HepG2 (cell line): Measurements from ENCODE around the gene EPB41L2. TPM values are rescaled to one million over a fixed set of nuclear protein-coding genes. Genes with fewer than 3 reads are reported as not detected.

Source experiments
- ARNTL ChIP-seq: sonication (generic); formaldehyde crosslinking; IDR thresholded peaks from 2 replicates; pipeline ENCODE4 v1.4.0; 2020; ENCODE audit warnings: mild to moderate bottlenecking, missing genetic modification reagents
- CENPT ChIP-seq: sonication (generic); formaldehyde crosslinking; IDR thresholded peaks from 2 replicates; pipeline ENCODE4 v1.8.0; 2022; ENCODE audit warnings: low read depth, mild to moderate bottlenecking, moderate library complexity, missing genetic modification reagents
- CREB1 ChIP-seq, 2 experiments: fragments of 450-650 bp in 1 of 2; IDR thresholded peaks; 2 replicates each; pipeline ENCODE4 v1.6.1; 2016 to 2017; ENCODE audit warnings: control low read depth in 1 of 2, mild to moderate bottlenecking in 1 of 2, missing compliant biosample characterization in 1 of 2, missing genetic modification characterization in 1 of 2
- GLI4 ChIP-seq: sonication (generic); formaldehyde crosslinking; IDR thresholded peaks from 2 replicates; pipeline ENCODE4 v1.5.1; 2020; ENCODE audit warnings: missing genetic modification reagents, mild to moderate bottlenecking, moderate library complexity, borderline replicate concordance
- MATR3 ChIP-seq: sonication (generic); formaldehyde crosslinking; IDR thresholded peaks from 2 replicates; pipeline ENCODE4 v1.4.0; 2020; ENCODE audit warnings: missing genetic modification reagents
- MBNL3 ChIP-seq: fragments of 250-450 bp; sonication (Bioruptor Pico); conservative IDR thresholded peaks from 2 replicates; pipeline ENCODE4 v1.8.0; 2022; ENCODE audit warnings: mild to moderate bottlenecking, inconsistent platforms
- MIXL1 ChIP-seq: IDR thresholded peaks from 2 replicates; pipeline ENCODE4 v1.6.1; 2016
- POLR2AphosphoS5 ChIP-seq: IDR thresholded peaks from 2 replicates; pipeline ENCODE4 v1.6.1; 2012; ENCODE audit warnings: low read depth, low read length
- PTBP1 ChIP-seq: fragments of 200-400 bp; formaldehyde crosslinking; IDR thresholded peaks from 2 replicates; pipeline ENCODE4 v1.6.1; 2018; ENCODE audit warnings: low read length, low read depth; ENCODE audit not compliant: poor library complexity, severe bottlenecking
- RNF2 ChIP-seq: fragments of 450-650 bp; conservative IDR thresholded peaks from 2 replicates; pipeline ENCODE4 v1.6.1; 2016; ENCODE audit warnings: low read depth
- SCMH1 ChIP-seq: sonication (generic); formaldehyde crosslinking; IDR thresholded peaks from 2 replicates; pipeline ENCODE4 v1.9.0; 2021; ENCODE audit warnings: missing genetic modification reagents, mild to moderate bottlenecking, borderline replicate concordance
- SIN3B ChIP-seq: fragments of 150-350 bp; IDR thresholded peaks from 2 replicates; pipeline ENCODE4 v1.6.1; 2014; ENCODE audit warnings: low read length
- TRIM22 ChIP-seq: fragments of 450-650 bp; IDR thresholded peaks from 2 replicates; pipeline ENCODE4 v1.6.1; 2017
- TRIM24 ChIP-seq: sonication (generic); formaldehyde crosslinking; IDR thresholded peaks from 2 replicates; pipeline ENCODE4 v1.8.0; 2022; ENCODE audit warnings: mild to moderate bottlenecking, missing genetic modification reagents
- ZNF143 ChIP-seq: sonication (generic); formaldehyde crosslinking; IDR thresholded peaks from 2 replicates; pipeline ENCODE4 v1.4.0; 2020; ENCODE audit warnings: missing genetic modification reagents
- ZNF180 ChIP-seq: sonication (generic); formaldehyde crosslinking; IDR thresholded peaks from 2 replicates; pipeline ENCODE4 v1.4.0; 2020; ENCODE audit warnings: low read depth, missing genetic modification reagents, borderline replicate concordance
- ZNF205 ChIP-seq: IDR thresholded peaks from 2 replicates; pipeline ENCODE4 v1.6.1; 2018; ENCODE audit warnings: missing biosample characterization, missing genetic modification reagents
- ZNF343 ChIP-seq: sonication (generic); formaldehyde crosslinking; IDR thresholded peaks from 2 replicates; pipeline ENCODE4 v1.4.0; 2020; ENCODE audit warnings: mild to moderate bottlenecking, missing genetic modification reagents
- ZNF496 ChIP-seq: sonication (generic); formaldehyde crosslinking; IDR thresholded peaks from 2 replicates; pipeline ENCODE4 v1.8.1; 2023; ENCODE audit warnings: mild to moderate bottlenecking, moderate library complexity, missing genetic modification reagents; ENCODE audit not compliant: insufficient replicate concordance
- ZNF670 ChIP-seq: sonication (generic); formaldehyde crosslinking; IDR thresholded peaks from 2 replicates; pipeline ENCODE4 v1.8.0; 2022; ENCODE audit warnings: mild to moderate bottlenecking, missing genetic modification reagents, borderline replicate concordance
- ZNF703 ChIP-seq: sonication (generic); formaldehyde crosslinking; IDR thresholded peaks from 2 replicates; pipeline ENCODE4 v1.5.1; 2020; ENCODE audit warnings: missing genetic modification reagents, mild to moderate bottlenecking, moderate library complexity, borderline replicate concordance
- ZNF749 ChIP-seq: sonication (generic); formaldehyde crosslinking; IDR thresholded peaks from 2 replicates; pipeline ENCODE4 v1.8.0; 2022; ENCODE audit warnings: mild to moderate bottlenecking, missing genetic modification reagents, moderate library complexity, borderline replicate concordance
- ZSCAN30 ChIP-seq: sonication (generic); formaldehyde crosslinking; IDR thresholded peaks from 2 replicates; pipeline ENCODE4 v1.5.0; 2020; ENCODE audit warnings: mild to moderate bottlenecking, missing genetic modification reagents
- polyA plus RNA-seq, 8 experiments: library from polyadenylated mRNA; depleted of rRNA in 3 of 8; stranded (reverse) in 7 of 8; unstranded in 1 of 8; fragments of >200 nt; fragmentation: Illumina TruSeq in 4 of 8; extraction: Trizol in 4 of 8; gene quantifications; 2 replicates each; pipeline versions ENCODE4 v1.2.1 to v1.2.3, GENCODE V29; 2011 to 2016; ENCODE audit warnings: low read depth in 4 of 8, missing spikeins in 1 of 8, mixed read lengths in 1 of 8; ENCODE audit not compliant: insufficient read depth in 1 of 8
- total RNA-seq, 5 experiments: library from RNA; depleted of rRNA; stranded (reverse); fragments of >200 nt; fragmentation: Illumina TruSeq; extraction: Trizol; gene quantifications; 2 replicates each; pipeline ENCODE4 v1.2.3, GENCODE V29; 2016; ENCODE audit warnings: low read depth in 1 of 5
- TF ChIP-seq, protein P1 (sequence below): sonication (generic); formaldehyde crosslinking; IDR thresholded peaks from 2 replicates; pipeline ENCODE4 v1.5.1; 2020; ENCODE audit warnings: missing genetic modification reagents, mild to moderate bottlenecking, borderline replicate concordance
- TF ChIP-seq, protein P2 (sequence below): sonication (generic); formaldehyde crosslinking; IDR thresholded peaks from 2 replicates; pipeline ENCODE4 v1.8.1; 2023; ENCODE audit warnings: missing genetic modification reagents, inconsistent platforms, borderline replicate concordance
- TF ChIP-seq, protein P3 (sequence below): sonication (generic); formaldehyde crosslinking; IDR thresholded peaks from 2 replicates; pipeline ENCODE4 v1.9.0; 2021; ENCODE audit warnings: missing genetic modification reagents, mild to moderate bottlenecking, borderline replicate concordance

EPB41L2 gene
- total and polyA plus RNA-seq, 2 of the 13 experiments (the other 11 are each of a cell fraction or from before 2014, with no cell fraction given), result 41.7 to 56.4 TPM

DNA sequence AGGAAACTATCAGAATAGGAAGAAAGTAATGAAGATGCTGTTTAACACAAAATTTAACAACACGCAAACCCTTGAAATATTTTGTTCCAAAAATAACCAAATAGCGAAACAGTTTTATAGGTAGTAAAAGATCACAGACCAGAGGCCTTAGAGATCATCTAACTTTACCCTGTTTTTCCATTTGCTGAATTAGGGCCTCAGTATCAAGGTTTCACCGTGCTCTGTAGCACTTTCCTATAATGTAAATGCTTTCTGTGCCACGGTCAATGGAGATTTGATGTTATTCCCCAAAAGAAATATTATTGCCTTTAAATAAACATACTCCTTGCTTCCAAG, 23.7 kb downstream of the EPB41L2 start (continued):
- TF ChIP-seq ZNF496 (CRISPR knock-in tag) (no peak), TRIM22 (no peak), RNF2 (no peak), MBNL3 (CRISPR knock-in tag) (no peak), CREB1 (IDR thresholded peaks at IDR 0.05) (no peak), CREB1 (CRISPR knock-in tag; IDR thresholded peaks at IDR 0.05) (peak; percentile 42), GLI4 (no peak), CENPT (no peak), POLR2AphosphoS5 (no peak), ZNF180 (no peak), ARNTL (CRISPR knock-in tag) (no peak; the same call in 1 of the 2 replicates), ZNF343 (CRISPR knock-in tag) (no peak), PTBP1 (no peak), ZSCAN30 (CRISPR knock-in tag) (0 out of 2 replicates have a peak, but pooled peaks have one; percentile 72), ZNF703 (no peak), SCMH1 (CRISPR knock-in tag) (no peak), MATR3 (CRISPR knock-in tag) (no peak), ZNF205 (CRISPR knock-in tag) (no peak), ZNF749 (CRISPR knock-in tag) (no peak), MIXL1 (CRISPR knock-in tag) (no peak; the same call in 1 of the 2 replicates), ZNF670 (CRISPR knock-in tag) (0 out of 2 replicates have a peak, but pooled peaks have one; percentile 51), ZNF143 (CRISPR knock-in tag) (no peak), TRIM24 (no peak), SIN3B (no peak)
- TF ChIP-seq, protein P1, sequence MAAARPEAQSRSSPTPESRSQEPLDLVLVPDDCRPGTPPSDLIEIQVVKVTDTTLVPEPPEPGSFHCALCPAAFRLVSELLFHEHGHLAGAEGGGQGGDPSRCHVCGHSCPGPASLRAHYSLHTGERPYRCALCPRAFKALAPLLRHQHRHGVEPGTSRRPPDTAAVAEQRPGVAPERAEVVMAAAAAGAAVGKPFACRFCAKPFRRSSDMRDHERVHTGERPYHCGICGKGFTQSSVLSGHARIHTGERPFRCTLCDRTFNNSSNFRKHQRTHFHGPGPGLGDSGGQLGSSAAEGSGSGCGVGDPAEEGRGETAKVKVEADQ (CRISPR knock-in tag), result no peak
- TF ChIP-seq, protein P2, sequence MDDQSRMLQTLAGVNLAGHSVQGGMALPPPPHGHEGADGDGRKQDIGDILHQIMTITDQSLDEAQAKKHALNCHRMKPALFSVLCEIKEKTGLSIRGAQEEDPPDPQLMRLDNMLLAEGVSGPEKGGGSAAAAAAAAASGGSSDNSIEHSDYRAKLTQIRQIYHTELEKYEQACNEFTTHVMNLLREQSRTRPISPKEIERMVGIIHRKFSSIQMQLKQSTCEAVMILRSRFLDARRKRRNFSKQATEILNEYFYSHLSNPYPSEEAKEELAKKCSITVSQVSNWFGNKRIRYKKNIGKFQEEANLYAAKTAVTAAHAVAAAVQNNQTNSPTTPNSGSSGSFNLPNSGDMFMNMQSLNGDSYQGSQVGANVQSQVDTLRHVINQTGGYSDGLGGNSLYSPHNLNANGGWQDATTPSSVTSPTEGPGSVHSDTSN (CRISPR knock-in tag), result no peak
- TF ChIP-seq, protein P3, sequence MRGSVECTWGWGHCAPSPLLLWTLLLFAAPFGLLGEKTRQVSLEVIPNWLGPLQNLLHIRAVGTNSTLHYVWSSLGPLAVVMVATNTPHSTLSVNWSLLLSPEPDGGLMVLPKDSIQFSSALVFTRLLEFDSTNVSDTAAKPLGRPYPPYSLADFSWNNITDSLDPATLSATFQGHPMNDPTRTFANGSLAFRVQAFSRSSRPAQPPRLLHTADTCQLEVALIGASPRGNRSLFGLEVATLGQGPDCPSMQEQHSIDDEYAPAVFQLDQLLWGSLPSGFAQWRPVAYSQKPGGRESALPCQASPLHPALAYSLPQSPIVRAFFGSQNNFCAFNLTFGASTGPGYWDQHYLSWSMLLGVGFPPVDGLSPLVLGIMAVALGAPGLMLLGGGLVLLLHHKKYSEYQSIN, result no peak
